HG03469 (cell line): ENCODE measurements around the gene E2F6.

Experiments
- ATAC-seq: cut with Tn5 transposase; IDR thresholded peaks from one replicate; pipeline ENCODE4 v1.9.1; 2021; ENCODE audit warnings: mild to moderate bottlenecking, moderate library complexity, moderate number of reproducible peaks; ENCODE audit not compliant: unreplicated experiment

E2F6 gene

DNA sequence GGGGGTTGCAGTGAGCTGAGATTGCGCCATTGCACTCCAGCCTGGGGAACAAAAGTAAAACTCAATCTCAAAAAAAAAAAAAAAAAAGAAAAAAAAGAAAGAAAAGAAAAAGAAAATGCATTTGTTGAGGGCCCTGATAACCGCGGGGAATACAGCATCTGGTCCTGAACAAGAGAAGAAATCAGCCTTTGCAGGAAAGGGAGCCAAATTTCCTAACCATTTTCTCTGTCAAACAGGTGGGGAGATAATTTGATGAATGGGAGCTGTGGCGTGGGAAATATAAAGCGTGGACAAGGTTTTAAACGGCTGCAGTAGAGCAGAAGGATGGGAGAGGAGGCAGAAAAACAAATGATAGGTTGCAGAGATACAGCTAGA is 864 bp downstream of the E2F6 start:
- ATAC-seq = no peak

DNA sequence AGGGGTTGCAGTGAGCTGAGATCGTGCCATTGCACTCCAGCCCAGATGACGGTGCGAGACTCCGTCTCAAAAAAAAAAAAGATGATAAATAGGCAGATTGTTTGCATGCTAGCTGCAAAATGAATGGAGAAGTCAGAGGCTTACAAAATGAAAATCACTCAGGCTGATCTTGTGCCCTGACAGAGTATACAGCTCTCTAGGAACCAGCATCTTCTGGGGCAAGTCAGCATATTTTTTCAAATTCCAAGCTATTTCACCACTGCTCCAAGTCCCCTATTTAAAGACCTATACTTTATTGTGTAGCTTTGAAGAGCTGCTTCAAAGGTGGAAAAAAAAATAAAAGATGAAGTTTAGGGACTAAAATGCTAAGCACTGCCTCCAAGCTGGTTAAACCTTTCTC is 6.1 kb downstream of the E2F6 start:
- ATAC-seq = no peak

- no peak for ATAC-seq
Measured at GRCh38 chr2:11458753-11459152, 7.2 kb downstream of the E2F6 start.

DNA sequence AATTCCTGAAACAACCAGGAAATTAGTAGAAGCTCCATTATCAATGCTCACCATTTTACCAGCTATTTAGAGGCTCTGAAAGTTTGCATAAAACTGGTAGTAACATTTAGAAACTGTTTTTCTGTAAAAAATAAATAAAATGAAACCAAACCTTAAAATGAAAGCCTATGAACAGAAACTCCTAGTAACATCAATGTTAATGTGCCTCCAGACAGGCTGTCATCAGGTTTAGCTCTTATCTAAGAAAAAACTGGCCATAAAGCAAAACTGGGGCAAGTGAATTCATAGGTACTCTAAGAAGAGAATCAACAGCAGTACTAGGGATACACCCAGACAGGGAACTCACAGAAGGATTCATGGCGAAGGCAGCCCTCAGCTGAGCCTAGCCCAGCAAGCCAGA is 8.0 kb downstream of the E2F6 start:
- ATAC-seq = no peak

DNA sequence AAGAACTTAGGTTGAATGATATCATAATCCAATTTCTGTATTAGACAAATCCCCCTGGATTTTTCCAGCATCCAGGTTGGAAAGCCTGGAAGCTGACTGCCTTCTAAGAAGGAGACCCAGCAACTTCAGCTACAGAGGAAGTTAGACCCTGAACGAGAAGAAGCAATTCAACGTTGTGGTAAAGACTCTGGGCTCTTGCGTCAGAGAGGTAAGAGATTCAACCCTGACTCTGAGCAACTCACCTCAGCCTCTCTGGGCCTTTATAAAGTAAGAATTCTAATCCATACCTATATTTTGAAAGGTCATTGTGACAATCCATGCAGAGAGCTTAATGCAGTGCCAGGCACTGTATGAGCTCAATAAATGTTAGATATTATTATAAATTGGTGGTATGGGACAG is 9.7 kb downstream of the E2F6 start:
- ATAC-seq = no peak

DNA sequence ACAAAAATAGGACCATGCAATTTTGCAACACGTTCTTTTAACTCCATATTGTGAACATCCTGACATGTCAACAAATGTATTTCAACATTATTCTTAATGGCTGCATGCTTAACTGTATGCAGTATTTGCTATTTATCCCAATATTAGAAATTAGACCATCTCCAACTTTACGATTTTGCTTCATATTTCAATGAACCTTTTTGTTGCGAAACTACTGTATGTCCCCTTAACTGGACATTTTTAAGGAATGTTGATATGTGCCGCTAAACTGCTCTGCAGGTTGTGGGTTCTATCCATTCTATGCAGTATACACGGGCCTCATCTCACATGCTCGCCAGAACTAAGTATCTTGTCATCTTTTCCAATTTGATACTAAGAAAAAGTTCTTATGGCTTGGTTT is 11.1 kb downstream of the E2F6 start:
- no peak for ATAC-seq

GRCh38 chr2:11450791-11451190 is 15.2 kb downstream of the E2F6 start:
- no peak for ATAC-seq

- no peak for ATAC-seq
Measured at GRCh38 chr2:11446733-11447248, 19.2 kb downstream of the E2F6 start.

GRCh38 chr2:11444737-11445136 is 21.2 kb downstream of the E2F6 start:
- ATAC-seq = no peak

DNA sequence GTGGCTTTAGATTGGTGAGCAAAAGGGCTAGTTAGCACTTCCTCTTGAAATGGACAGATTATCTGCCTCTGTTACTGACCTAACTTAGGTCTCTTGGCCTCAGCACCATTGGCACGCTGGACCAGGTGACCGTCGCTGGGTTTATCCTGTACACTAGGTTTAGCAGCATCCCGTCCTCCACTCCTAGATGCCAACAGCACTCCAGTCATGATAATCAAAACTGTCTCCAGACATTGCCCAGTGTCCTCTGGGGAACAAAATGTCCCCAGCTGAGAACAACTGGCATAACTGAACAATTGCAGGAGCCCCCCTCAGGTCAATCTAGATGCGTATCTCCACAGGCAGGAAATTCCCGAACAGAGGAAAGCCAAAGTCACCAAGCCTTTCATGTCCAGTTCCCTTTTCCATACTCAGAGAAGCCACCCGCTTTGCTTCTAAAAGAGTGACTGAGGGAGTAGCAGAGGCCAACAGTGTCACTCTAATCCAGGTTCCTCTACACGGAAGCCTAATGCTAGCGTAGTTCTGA is 27.3 kb downstream of the E2F6 start:
- no peak for ATAC-seq

DNA sequence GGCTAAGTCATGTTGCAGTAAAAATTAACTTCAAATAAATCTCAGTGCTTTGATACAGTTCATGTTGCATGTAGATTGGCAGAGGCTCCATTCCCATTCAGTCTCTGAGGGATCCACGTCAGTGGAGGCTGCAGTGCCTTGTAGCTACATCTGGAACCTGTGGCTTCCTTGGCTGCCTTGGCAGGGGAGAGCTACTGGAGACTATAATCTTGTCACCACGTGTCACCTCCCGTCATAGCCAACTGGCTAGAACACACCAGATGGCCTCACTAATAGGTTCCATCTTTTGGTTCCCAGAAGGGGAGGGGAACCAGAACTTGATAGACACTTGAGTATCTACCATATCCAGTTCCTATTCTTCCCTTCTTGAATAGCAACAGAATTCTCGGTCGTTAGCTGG is 28.4 kb downstream of the E2F6 start:
- ATAC-seq = no peak

GRCh38 chr2:11435036-11435435 is 30.9 kb downstream of the E2F6 start:
- no peak for ATAC-seq

DNA sequence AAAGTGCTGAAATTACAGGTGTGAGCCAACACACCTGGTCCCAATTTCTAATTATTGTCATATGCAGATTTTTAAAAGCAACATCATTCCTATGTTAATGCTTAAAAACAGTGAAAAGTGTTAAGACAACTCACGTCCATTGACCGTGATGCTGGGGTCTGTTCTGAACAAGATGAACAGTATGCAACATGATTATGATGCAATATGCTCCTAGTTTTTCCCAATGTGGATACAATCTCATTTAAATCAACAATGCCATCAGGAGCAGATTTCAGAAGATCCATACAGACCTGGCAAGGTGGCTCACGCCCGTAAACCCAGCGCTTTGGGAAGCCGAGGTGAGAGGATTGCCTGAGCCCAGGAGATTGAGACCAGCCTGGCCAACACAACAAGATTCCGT is 31.5 kb downstream of the E2F6 start:
- no peak for ATAC-seq

GRCh38 chr2:11433822-11434221 is 32.1 kb downstream of the E2F6 start:
- no peak for ATAC-seq

GRCh38 chr2:11430729-11431128 is 35.2 kb downstream of the E2F6 start:
- ATAC-seq = no peak

- ATAC-seq = no peak
Measured at GRCh38 chr2:11427224-11427623, 38.7 kb downstream of the E2F6 start.

DNA sequence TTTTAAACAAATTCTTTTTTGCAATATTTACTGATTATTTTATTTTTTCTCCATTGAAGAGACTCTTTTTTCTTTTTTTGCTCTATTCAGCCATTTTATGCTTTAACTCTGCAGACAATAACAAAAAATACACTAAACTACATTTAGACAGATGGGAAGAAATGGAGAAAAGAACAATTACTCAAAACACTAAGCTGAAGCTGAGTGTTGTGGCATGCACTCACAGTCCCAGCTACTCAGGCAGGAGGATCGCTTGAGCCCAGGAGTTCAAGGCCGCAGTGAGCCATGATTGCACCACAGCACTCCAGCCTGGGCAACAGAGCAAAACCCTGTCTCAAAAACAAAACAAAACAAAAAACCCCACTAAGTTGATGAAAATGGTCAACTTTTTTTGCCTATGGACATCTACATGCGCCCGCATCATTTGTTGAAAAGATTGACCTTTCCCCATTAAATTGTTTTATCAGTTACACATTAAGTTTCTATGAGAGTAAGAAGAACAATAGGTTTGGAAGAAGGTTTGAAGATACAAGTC is 43.0 kb downstream of the E2F6 start:
- no peak for ATAC-seq

- no peak for ATAC-seq
Measured at GRCh38 chr2:11422491-11422865, 43.5 kb downstream of the E2F6 start.

DNA sequence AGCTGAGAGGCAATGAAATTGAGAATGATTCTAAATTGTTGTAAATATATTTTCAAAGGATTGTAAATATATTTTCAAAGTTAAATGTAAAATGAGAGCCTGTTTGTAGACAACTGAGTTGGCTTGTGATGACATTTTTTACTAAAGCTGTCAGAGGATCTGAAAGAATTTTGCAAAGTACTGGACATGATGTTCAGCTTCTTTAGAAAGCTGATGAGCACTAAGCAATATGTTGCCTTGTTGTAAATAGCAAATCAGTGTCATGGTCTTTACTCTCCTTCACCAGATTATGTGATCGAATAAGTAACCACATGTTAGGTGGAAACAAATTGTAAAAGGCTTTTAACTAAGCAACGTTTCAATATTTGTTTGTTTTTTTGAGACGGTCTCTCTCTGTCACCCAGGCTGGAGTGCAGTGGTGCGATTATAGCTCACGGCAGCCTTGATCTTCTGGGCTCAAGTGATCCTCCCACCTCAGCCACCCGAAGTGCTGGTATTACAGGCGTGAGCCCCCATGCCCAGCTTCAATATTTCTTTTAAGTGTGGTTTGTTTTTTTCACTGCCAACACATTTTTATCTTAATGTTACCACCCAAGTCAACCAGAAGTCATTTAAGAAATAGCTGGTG is 44.0 kb downstream of the E2F6 start:
- no peak for ATAC-seq

GRCh38 chr2:11420671-11421070 is 45.3 kb downstream of the E2F6 start:
- no peak for ATAC-seq

DNA sequence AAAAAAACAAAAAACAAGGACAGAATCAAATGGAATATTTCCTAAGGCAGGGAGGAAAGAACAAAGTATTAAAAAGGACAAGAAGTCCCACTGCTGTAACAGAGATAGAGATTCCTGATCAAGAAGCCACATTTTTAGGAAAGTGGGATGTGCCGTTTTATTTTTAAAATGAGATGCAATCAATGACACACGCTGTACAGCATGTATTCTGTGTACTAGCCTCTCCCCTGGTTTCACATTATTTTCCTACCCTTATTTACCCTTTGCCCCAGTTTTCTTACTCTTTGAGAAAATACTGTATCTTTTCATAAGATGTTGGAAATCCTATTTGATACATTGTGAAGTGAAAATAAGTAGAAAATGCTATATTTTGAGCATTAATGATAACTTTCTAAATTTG is 45.8 kb downstream of the E2F6 start:
- ATAC-seq = no peak

GRCh38 chr2:11419781-11420180 is 46.2 kb downstream of the E2F6 start:
- no peak for ATAC-seq
